Nephron progenitor cell (in vitro differentiated cells): Measurements from ENCODE around the gene DRC1.

Experiments used
- DNase-seq: peaks from one replicate; pipeline ENCODE4 v3.0.0; 2021
- H3K27ac Mint-ChIP-seq: 2 replicates; pipeline ENCODE4 v1.8.0; 2021; ENCODE audit warnings: mild to moderate bottlenecking, moderate library complexity, mixed read lengths
- H3K27me3 Mint-ChIP-seq: 2 replicates; pipeline ENCODE4 v1.8.0; 2021; ENCODE audit warnings: mild to moderate bottlenecking, low read depth, mixed read lengths; ENCODE audit not compliant: poor library complexity
- H3K36me3 Mint-ChIP-seq: 2 replicates; pipeline ENCODE4 v1.8.0; 2021; ENCODE audit warnings: low read depth, mixed read lengths
- H3K4me1 Mint-ChIP-seq: 2 replicates; pipeline ENCODE4 v1.8.0; 2021; ENCODE audit warnings: mixed read lengths
- H3K4me3 Mint-ChIP-seq: 2 replicates; pipeline ENCODE4 v1.8.0; 2021; ENCODE audit warnings: mild to moderate bottlenecking, moderate library complexity, mixed read lengths
- H3K9me3 Mint-ChIP-seq: 2 replicates; pipeline ENCODE4 v1.8.0; 2021; ENCODE audit warnings: mild to moderate bottlenecking, moderate library complexity, mixed read lengths
- TF ChIP-seq, protein P1 (sequence below): fragments of 200-600 bp; sonication (generic); IDR thresholded peaks from 2 replicates; pipeline ENCODE4 v1.5.0; 2021; ENCODE audit warnings: antibody characterized with exemption

DRC1 gene

GRCh38 chr2:26455670-26456439 lies 54.1 kb downstream of the DRC1 start:
- H3K36me3 Mint-ChIP-seq = no peaks in the 10 kb centered on the region
- H3K27me3 Mint-ChIP-seq = peaks cover 11% of the 10 kb centered on the region
- H3K27ac Mint-ChIP-seq = peak overlapping the region; percentile 63
- peaks cover 3% of the 10 kb centered on the region for H3K9me3 Mint-ChIP-seq
- DNase-seq = no peak
- no peak overlapping the region for H3K4me3 Mint-ChIP-seq
- TF ChIP-seq, protein P1, sequence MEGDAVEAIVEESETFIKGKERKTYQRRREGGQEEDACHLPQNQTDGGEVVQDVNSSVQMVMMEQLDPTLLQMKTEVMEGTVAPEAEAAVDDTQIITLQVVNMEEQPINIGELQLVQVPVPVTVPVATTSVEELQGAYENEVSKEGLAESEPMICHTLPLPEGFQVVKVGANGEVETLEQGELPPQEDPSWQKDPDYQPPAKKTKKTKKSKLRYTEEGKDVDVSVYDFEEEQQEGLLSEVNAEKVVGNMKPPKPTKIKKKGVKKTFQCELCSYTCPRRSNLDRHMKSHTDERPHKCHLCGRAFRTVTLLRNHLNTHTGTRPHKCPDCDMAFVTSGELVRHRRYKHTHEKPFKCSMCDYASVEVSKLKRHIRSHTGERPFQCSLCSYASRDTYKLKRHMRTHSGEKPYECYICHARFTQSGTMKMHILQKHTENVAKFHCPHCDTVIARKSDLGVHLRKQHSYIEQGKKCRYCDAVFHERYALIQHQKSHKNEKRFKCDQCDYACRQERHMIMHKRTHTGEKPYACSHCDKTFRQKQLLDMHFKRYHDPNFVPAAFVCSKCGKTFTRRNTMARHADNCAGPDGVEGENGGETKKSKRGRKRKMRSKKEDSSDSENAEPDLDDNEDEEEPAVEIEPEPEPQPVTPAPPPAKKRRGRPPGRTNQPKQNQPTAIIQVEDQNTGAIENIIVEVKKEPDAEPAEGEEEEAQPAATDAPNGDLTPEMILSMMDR = no peak
- H3K4me1 Mint-ChIP-seq = peaks cover 28% of the 10 kb centered on the region

DNA sequence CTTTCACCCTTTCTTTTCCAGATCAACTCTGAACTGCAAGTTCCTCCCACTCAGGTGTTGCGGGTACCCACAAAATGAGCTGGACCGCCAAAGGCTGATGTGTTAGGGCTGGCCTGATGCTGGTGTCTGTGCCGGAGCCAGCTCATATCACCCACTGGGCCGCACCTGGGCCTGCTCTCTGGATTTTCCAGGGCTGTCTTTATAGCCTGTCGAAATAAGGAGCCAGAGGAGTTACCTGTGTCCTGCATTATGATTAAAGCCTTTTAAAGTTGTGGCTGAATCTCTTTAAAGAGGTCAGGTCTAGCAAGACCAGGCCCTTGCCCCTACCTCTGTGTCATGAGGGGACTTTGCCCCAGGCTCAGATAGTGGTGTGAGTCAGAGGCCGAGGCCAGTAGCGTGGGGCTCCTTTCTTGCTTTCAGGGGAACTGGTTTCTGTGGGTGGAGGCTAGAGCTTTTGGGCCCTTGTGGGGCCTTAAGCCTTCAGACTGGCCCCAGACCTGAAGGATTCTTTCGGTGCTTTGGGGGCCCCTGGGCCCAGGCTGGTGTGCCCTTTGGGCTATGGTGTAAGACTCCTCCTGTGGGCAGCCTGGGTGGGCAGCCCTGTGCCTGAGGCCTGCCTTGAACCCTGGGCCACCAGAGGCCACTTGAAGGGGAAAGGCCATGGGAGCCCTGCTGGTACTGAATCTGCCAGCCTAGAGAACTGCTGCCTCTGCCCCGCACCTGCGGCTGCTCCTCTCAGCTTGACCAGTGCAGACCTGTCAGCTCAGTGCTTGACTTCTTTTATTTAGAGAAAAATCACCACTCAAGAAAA lies 54.9 kb downstream of the DRC1 start:
- Mint-ChIP-seq H3K36me3 (no peaks in the 10 kb centered on the region), H3K9me3 (no peaks in the 10 kb centered on the region), H3K4me1 (peaks cover 28% of the 10 kb centered on the region), H3K4me3 (no peak overlapping the region), H3K27ac (no peak overlapping the region), H3K27me3 (peaks cover 11% of the 10 kb centered on the region)
- TF ChIP-seq, protein P1 = no peak
- no peak for DNase-seq

GRCh38 chr2:26457251-26457666 lies 55.5 kb downstream of the DRC1 start:
- peaks cover 11% of the 10 kb centered on the region for H3K27me3 Mint-ChIP-seq
- H3K4me1 Mint-ChIP-seq = peaks cover 28% of the 10 kb centered on the region
- DNase-seq = no peak
- no peaks in the 10 kb centered on the region for H3K36me3 Mint-ChIP-seq
- TF ChIP-seq, protein P1 = no peak
- H3K9me3 Mint-ChIP-seq = no peaks in the 10 kb centered on the region
- no peak overlapping the region for H3K4me3 Mint-ChIP-seq
- no peak overlapping the region for H3K27ac Mint-ChIP-seq

GRCh38 chr2:26457695-26458364 lies 56.1 kb downstream of the DRC1 start:
- no peak overlapping the region for H3K27ac Mint-ChIP-seq
- TF ChIP-seq, protein P1 = no peak
- no peaks in the 10 kb centered on the region for H3K36me3 Mint-ChIP-seq
- H3K9me3 Mint-ChIP-seq = no peaks in the 10 kb centered on the region
- no peak overlapping the region for H3K4me3 Mint-ChIP-seq
- peaks cover 32% of the 10 kb centered on the region for H3K4me1 Mint-ChIP-seq
- no peak for DNase-seq
- peaks cover 11% of the 10 kb centered on the region for H3K27me3 Mint-ChIP-seq

DNA sequence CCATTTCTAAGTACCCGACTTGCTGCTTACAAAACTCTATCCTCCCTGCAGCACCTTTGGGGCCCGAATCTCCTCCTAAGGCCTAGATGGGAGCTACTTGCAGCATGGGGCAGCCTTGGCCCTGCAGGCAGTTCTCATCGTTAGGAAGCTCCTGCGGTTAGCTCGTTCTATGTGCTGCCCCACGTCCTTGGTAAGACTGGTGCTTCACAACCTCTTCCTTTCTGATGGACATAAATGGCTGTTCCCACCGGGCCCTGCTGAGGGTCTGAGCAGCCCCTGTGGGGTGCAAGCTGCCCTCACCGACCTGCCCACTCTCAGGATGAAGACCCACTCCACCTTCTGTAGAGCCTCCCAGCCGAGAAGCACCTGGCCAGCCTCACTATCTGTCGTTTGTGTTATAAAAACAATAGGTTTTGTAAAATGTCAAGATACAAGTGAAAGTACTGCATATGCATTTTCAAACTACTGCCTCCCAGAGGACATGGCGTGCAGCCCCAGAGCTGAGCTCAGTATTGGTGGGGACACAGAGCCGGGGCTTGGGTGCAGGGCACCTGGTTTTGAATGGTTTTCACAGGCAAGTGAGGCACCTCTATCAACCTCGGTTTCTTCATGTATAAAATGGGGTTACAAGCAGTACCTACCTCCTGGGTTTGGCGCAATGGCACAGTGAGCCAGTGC lies 56.8 kb downstream of the DRC1 start:
- TF ChIP-seq, protein P1 = no peak
- Mint-ChIP-seq H3K27me3 (peaks cover 11% of the 10 kb centered on the region), H3K4me1 (peaks cover 35% of the 10 kb centered on the region), H3K27ac (no peak overlapping the region), H3K9me3 (no peaks in the 10 kb centered on the region), H3K36me3 (no peaks in the 10 kb centered on the region), H3K4me3 (no peak overlapping the region)
- DNase-seq = no peak
